GM12874 (cell line): ENCODE results near the gene COPS3.

Experiments used
- TF ChIP-seq, protein P1 (sequence below): IDR thresholded peaks from 2 replicates; pipeline ENCODE4 v1.5.1; 2011; ENCODE audit warnings: low read depth, mild to moderate bottlenecking, control low read depth, low read length, moderate library complexity; ENCODE audit not compliant: insufficient read depth

The COPS3 gene

DNA sequence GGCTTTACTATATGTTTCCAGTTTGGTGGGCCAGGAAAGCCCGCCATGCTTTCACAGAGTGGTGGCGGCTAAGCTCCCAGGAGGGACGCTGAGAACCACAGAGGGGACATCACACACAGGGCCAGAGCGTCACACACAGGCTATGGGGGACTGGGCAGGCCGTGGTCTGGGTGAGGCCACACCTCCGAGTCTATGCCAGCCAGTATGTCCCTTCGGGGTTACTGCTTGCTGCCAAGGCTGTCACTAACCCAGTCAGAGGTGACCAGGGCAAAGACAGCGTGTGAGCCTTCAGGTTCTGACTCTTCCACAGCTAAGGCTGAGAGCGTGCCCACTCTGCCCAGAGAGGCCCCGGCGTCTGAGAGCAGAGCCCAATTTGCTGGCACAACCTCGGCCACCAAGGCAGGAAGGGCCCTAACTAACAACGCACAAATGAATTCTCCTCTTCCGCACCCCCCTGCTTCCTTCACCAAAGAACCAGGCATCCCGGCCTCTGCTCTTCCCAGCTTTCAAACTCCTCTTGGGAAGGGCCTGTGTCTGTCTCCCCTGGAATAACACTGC, 77.8 kb downstream of the COPS3 start:
- TF ChIP-seq, protein P1, sequence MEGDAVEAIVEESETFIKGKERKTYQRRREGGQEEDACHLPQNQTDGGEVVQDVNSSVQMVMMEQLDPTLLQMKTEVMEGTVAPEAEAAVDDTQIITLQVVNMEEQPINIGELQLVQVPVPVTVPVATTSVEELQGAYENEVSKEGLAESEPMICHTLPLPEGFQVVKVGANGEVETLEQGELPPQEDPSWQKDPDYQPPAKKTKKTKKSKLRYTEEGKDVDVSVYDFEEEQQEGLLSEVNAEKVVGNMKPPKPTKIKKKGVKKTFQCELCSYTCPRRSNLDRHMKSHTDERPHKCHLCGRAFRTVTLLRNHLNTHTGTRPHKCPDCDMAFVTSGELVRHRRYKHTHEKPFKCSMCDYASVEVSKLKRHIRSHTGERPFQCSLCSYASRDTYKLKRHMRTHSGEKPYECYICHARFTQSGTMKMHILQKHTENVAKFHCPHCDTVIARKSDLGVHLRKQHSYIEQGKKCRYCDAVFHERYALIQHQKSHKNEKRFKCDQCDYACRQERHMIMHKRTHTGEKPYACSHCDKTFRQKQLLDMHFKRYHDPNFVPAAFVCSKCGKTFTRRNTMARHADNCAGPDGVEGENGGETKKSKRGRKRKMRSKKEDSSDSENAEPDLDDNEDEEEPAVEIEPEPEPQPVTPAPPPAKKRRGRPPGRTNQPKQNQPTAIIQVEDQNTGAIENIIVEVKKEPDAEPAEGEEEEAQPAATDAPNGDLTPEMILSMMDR: no peak

- TF ChIP-seq, protein P1: no peak
Measured at GRCh38 chr17:17201907-17202306, 79.1 kb downstream of the COPS3 start.

- TF ChIP-seq, protein P1: no peak
Measured at GRCh38 chr17:17201271-17201670, 79.8 kb downstream of the COPS3 start.

GRCh38 chr17:17200831-17201230, 80.2 kb downstream of the COPS3 start:
- TF ChIP-seq, protein P1: no peak

DNA sequence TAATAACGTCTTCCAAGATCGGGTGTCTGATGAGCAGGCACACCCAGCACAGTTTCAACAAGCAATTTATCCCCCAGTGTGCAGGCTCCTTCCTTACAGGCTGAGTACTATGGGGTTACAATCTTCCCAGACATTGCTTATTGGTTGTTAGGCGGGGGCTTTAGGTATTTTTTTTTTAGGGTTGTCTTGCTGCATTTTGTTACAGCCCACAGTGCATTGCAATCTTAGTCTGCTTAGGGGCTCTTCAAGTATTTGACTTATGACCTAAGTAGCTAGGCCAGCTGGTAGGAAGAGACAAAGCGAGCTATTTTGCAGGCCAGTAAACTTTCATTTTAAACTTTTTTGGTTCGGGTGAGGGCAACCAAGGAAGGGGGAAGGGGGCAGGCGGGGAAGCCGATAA, 80.7 kb downstream of the COPS3 start:
- TF ChIP-seq, protein P1: no peak

DNA sequence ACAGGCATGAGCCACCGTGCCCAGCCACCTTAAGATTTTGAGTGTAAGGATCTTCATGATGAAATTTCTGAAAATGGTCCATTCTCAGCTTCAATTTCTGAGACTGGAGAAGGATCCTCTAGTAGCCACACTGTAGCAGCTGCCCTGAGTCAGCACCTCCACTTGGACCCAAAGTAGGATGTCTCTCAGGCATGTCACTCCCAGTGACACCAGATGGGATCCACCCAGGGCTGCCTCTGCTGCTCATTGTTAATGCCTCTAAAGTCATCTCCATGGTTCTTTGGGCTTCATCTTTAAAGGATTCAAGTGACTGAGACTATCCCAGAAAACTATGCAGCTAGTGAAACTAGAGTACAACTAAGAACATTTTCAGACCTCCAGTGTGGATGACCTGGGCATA, 82.8 kb downstream of the COPS3 start:
- TF ChIP-seq, protein P1: no peak

- TF ChIP-seq, protein P1: no peak
Measured at GRCh38 chr17:17196776-17197175, 84.3 kb downstream of the COPS3 start.
